ENCODE results near the gene MTMR2.

Gene MTMR2

GRCh38 chr11:95805869-95806268 is 118.0 kb downstream of the MTMR2 start:
- DNase-seq: no peak

GRCh38 chr11:95803973-95804372 is 119.9 kb downstream of the MTMR2 start:
- DNase-seq: no peak

DNA sequence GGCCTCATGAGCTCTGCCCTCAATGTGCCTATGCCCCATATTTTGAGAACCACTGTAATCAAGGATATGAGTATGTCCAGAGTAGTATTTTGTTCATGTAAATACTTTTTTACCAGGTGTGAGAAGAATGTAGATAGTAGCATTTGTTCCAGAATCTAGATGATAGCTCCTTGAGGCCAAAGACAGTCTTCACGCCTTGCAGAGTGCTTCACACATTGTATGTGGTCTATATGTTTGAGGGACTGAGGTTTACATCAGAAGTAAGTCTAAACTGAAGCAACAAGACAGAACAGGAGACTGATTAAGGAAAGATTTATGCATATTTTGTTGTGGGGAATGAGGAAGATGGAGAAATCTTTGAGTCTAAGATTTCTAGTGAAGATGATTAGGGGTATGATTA is 121.1 kb downstream of the MTMR2 start:
- DNase-seq: no peak

DNA sequence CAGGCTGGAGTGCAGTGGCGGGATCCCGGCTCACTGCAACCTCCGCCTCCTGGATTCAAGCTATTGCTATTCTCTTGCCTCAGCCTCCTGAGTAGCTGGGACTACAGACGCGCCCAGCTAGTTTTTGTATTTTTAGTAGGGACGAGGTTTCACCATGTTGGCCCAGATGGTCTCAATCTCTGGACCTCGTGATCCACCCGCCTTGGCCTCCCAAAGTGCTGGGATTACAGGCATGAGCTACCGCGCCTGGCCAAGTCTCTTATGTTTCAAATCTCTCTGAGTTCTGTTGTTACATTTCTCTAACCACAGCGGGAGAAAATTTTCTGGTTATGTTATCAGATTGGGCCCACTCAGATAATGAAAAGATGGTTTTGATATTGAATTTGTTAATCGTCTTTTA is 123.5 kb downstream of the MTMR2 start:
- no peak for DNase-seq

DNA sequence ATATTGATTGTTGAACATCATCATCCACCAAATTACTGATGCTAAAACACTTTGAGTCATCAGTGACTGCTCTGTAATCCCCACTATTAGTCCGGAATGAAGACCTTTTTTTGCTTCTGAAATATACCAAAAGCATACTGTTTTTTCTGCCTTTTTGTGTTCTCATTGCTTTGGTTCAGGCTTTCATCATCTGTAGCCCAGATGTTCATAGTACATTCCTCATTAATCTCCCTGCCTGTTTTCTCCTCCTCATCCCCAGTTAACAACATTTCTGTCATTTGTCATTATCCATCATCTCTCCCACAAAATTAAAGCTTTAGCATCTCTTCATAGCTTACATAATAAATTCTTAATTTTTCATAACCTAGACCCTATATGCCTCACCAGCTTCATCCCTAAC is 124.4 kb downstream of the MTMR2 start:
- DNase-seq: no peak

- no peak for DNase-seq
These were observed 127.4 kb downstream of the MTMR2 start for GRCh38 chr11:95796501-95796900.

GRCh38 chr11:95795627-95796295 is 128.1 kb downstream of the MTMR2 start:
- DNase-seq: peak; percentile 56 to 92

DNA sequence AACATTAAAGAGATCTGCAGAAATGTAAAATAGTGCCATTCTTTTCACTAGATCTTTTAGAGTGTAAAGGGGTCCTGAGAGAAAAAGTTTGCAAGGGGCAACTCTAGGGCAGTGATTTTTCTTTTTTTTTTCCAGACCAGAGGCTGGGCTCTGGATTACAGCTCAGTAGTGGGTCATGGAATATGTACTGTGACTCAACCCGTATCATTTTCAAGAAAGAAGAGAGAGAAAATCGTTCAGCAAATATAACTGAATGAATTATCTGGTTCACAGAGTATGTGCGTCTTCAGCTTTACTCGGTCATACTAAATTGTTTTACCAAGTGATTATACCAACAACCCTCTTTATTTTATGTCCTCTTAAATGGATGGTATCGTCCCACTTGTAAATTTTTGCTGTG is 129.8 kb downstream of the MTMR2 start:
- DNase-seq: no peak

DNA sequence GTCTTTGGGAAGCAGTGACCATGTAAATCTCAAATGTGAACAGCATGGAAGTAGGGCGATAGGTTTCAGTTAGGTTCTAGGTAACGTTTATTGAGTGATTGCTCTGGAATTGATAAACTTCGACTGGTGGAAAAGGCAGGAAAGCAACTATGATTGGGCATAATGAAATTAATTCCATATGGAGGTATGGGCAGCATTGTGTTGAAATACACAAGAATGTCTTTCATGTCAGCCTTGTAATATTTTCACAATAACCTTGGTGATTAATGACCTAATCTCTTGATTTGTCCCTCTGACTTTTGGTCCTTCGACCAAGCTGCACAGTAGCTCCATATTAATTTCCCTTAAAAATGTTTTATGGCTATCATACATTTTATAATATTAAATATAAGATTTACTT is 130.8 kb downstream of the MTMR2 start:
- no peak for DNase-seq

- DNase-seq: no peak
These were observed 131.2 kb downstream of the MTMR2 start for GRCh38 chr11:95792700-95793099.

DNA sequence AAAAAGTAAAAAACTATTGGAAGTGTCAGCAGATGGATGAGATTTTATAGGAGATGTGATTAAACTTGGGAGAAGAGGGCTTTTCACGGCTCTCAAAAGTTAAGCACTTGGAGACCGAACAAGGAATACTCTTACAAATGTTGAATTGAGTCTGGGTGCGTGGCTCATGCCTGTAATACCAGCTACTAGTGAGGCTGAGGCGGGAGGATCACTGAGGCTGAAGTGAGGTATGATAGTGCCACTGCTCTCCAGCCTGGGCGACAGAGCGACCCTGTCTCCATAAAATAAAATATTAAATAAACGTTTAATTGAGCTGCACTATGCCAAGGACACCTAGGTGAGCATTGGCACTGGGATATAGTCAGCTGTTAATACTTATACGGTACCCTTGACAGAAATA is 131.7 kb downstream of the MTMR2 start:
- no peak for DNase-seq

GRCh38 chr11:95791709-95792033 is 132.2 kb downstream of the MTMR2 start:
- no peak for DNase-seq

DNA sequence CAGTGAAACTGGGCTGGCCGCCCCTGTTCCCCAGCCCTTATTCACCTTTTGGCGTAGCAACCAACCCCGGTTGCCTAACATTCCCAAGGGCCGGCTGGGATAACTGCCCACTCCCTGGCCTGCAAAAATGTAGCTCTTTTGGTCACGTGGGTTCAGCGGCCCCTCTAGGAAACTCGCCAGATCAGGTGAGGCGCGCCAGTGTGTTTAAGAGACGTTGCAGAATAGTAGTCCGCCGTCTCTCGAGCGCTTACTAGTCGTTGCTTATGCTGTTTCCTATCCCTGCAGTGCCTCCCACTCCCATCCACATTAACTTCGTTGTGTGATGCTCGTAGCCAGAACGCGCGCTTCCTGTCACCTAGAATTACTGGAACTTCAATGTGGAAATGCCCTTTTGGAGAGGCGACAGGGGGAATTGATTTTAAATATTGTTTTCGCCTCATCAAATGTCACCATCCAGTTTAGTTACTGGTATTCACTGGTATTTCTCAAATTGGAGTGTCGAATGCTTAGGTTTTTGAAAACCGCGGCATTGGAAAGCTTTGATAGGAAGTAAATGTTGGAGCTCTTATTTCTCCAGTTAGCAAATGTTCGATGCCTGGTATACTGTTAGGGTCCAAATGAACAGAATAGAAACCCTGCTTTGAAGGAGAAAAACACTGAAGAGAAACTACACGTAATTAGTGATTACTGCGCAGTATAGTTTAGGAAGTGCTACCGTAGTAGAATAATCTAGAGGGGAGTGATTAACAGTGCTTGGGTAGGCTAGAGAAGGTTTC is 132.8 kb downstream of the MTMR2 start:
- peak; percentile 68 to 87 for DNase-seq

DNA sequence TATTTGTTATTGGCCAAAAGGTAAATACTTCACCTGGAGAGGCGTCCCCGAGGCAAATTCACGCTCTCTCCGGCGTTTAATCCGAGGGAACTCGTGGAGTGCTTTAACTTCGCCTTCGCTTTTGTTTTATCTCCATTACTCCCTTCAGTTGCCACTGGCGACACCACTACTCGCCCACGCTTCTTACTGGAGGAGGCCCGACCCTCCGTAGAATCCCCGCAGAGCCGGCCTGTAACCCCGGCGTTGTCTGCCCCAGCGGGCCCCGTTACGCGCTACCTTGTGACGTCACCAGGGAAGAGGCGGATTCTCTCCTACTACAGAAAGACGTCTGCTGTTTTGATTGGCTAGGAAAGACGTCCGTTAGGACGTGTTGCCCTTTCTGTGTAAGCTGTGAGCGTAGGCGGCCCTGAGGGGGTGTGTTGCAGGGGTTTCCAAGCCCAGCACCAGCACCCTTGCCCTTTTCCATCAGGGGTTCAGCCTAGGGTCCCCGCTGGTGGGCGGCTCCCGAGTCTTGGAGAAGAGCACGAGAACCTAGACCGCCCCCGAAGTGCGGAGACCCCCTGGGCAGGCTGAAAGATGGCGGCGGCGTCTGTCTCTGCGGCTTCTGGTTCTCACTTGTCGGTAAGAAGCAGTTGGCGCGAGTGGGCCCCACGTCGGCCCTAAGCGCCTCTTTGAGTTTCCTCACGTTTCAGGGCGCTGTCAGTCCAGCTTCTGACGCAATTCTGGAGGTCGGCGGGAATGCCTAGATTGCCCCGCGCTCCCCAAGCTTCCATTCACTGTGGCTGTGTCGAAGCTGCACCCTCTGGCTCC is 133.6 kb downstream of the MTMR2 start, which contains the start of gene CEP57:
CEP57 (plus strand) TSS at position 376 of the 810 bp plus-strand sequence; CDS start at position 577, 201 bp downstream.
- peak; percentile 94 to 98 for DNase-seq

DNA sequence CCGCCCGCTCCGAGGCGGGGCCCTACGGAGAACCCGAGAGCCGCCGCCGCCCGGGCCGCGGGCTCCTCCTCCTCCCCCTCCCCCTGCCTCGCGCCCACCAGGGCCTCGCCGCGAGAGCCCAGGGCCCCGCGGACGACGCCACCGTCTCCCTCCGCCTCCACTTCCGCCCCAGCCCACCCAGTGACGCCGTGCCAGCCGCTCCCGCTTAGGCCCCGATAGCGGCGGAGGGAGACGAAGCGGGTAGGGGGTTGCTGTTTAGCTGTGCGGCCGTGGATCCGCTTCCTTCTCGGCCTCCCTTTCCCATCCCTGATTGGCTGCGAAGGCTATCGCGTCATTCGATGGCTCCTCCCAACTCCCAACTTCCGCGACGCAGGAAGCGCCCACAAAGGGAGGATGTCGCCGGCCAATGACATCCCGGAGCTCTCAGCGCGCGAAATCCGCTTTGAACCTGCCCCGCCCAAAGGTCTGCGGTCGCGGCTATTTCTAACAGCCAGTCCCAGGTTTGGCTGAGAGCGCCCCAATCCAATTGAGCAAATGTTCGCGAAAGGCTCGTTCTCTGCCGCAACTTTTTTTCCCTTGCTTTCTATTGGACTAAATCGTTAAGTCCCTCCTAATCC is 134.3 kb downstream of the MTMR2 start, which contains the start of gene FAM76B:
FAM76B (minus strand) TSS at position 277 of the 617 bp plus-strand sequence. CDS start 304 bp downstream, outside the sequence.
- peak; percentile 97 to 99 for DNase-seq

DNA sequence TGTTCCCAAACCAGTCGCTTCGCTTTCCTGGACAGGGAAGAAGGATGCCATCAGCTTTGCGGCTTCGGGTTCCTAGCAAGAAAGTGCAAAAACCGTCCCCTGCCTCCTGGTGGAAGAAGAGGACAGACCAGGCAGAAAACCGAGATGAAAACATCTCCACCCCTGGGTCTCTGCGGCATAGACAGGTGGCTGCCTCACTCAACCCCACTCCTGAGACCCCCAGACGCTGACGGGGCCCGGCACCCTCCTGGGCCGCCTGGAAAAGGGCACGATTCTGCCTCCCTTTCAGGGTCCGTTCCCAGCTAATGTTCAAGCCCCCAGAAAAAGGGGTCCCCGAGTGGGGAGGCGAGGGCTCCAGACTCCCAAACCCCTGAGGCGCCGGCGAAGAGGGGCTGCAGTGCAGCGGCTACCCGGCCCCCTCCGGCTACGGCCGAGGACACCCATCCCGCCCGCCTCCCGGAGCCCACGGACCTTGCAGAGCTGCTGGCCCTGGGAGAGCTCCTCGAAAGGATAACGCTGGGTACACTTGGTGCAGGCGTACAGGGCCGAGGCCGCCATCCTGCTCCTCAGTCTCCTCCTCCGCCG is 134.9 kb downstream of the MTMR2 start:
- DNase-seq: peak; percentile 16 to 40
